Measurements from ENCODE around the gene FIS1. TPM values are rescaled to one million over a fixed set of nuclear protein-coding genes. Genes with fewer than 3 reads are reported as not detected.

The FIS1 gene
- total RNA-seq, 2 donors from 2014 or later: 251 to 257 TPM

DNA sequence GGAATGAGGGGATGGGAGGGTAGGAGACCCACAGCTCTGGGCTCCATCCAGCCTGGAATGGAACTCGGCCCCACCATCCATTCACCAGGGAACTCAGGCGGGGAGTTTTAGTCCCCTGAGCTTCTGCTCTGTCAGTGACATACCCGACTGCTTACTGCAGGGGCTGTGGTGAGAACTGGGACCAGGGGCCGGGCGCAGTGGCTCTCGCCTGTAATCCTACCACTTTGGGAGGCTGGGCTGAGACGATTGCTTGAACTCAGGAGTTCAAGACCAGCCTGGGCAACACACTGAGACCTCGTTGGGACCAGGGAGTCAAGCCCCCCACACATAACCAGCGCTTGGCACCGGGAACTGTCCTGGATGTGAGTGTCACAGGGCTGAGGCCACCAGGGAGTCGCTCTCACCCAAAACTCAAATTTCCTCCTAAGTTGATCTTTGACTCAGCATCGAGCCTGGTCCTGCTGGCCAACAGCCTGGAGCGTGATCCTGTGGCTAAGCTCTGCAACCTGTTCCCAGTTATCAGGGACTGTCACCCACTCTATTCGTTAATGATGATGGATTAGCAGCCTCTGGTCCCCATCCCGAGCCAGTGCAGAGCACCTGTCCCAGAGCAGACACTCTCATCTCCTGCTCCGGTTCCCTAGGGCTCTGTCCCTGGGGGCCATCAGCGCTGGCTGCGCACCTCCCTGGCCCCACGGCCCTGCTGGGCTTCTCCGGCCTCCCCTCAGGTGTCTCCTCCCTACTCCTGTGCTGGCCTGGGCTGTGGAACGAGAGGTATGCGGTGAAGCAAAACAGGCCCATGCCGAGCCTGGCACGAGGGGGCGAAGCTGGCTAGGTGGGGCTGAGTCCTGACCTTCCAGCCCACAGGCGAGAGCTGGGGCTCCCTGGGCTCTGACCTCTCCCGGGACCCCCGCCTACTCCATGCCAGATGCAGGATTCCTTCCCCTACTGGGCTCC lies 6.4 kb downstream of the FIS1 start:
- ATAC-seq: peak in 1 of 2 donors; percentile 45
- intact Hi-C loops (cut with DNase I): no loop called here
- peak; percentile 63 for DNase-seq

DNA sequence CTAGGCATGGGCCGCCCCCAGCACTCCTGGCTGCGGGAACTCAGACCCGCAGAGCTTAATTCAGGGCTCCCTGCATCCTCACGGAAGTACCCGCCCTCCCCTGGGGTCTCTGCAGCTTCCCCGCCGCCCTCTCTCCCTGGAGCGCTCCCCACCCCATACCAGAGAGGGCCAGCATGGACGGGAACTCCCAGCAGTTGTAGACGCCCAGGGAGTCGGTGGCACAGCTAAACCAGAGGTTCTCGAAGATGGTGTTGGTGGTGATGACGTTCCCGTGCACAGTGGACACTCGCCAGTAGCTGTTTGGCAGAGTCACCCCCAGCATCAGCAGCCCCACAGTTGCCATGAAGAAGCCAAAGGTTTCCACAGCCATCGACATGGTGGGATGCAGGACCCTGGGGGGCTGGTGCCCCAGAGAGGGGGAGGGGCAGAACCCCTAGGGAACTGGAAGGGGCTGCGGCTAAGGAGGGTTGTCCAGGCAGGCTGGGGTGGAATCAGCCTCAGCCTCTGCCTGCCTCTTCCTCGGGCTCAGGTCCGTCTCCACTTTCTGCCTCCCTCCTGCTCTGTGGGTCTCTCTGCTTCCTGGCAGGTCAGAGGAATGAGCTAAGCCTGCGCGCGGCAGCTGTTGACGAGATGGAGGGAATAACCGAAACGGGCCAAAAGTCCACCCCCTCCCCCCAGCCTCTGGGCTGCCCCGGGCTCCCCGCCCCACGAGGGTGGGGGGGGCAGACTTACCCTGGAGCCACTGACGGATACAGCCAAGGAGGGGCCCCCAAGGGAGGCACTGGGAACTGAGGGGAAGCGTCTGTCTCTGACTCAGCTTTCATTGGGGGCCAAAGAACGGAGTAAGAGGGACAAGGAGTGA lies 7.4 kb downstream of the FIS1 start, which contains the start of gene CLDN15:
CLDN15 (minus strand) TSS at position 597 of the 862 bp plus-strand sequence; CDS start at position 376, 221 bp downstream.
- ATAC-seq (peak; percentile 70 to 71), DNase-seq (peak; percentile 91)
- intact Hi-C loops (cut with DNase I): no loop called here

DNA sequence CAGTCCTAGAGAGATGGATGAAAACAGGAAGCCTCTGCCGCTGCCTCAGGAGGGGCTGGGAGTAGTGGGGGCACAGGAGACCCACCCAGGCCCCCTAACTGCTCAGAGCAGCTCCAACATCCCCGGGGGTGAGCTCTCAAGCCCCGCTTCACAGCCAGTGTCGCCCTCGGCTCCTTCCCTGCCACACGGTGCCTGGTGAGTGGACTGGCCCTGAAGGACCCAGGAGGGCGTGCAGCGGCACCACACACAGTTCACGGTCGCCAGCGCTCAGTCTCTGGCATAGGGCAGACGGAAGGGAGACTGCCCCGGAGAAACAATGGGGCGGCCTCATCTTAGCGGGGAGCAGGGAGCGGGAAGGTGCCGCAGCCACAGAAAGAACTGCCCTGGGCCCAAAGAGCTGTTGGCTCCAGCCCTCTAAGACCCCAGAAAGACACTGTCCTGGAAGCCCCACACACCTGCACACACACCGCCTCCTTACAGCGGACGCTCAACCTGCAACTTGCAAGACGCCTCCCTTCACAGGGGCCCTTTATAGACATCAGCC lies 8.5 kb downstream of the FIS1 start:
- no peak for DNase-seq
- ATAC-seq: no peak
- intact Hi-C loops (cut with DNase I): no loop called here

DNA sequence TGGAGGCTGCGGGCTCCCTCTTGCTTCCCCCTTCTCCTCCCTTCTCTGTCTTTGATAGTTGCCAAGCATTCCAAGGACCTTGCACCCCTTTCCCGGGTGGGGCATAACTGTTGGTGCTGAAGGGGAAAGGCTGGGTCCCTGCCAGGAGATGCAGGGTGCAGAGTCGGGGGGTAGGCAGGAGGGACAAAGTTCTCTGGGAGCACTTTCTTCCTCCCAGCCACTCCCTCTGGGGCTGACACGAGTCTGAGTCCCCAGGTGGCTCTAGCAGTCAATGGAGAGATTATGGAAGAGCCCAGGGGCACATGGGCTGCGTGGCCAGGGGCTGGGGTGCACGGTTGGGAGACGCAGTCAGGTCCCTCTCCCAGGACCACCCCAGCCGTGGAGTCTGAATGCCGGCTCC lies 9.4 kb downstream of the FIS1 start:
- intact Hi-C loops (cut with DNase I): no loop called here
- ATAC-seq: no peak
- no peak for DNase-seq

DNA sequence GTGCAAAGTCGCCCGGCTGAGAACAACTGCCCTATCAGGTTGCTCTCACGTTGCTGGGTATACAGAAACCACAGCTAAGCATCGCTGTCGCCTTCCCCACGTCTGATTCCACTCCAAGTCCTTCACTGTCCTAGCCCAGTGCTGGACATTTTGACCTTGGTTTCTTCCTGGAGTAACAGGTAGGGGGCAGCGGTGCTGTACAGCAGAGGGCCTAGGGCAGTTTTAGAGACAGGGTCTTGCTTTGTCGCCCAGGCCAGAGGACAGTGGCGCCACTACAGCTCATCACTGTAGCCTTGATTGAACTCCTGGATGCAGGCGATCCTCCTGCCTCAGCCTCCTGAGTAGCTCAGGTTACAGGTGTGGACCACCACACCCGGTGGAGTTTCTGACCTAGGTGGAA lies 9.8 kb downstream of the FIS1 start:
- ATAC-seq: no peak
- intact Hi-C loops (cut with DNase I): no loop called here

DNA sequence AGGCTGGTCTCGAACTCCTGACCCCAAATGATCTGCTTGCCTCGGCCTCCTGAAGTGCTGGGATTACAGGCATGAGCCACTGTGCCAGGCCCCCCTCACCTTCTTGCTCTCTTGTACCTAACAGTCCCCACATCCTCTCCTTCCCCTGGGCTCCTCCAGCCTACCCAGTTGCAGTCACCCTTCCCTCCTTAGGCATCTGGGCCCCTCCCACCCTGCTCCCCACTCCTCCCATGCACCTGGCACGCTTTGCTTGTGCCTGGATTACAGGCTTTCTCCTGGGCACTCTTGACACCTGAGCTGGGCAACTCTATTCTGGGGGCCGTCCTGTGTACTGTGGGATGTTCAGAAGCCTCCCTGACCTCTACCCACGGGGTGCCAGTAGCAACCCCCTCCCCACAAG lies 10.2 kb downstream of the FIS1 start:
- ATAC-seq: no peak
- intact Hi-C loops (cut with DNase I): no loop called here

More for the DNA sequence above, 9.8 kb downstream of the FIS1 start:
- DNase-seq: no peak

DNA sequence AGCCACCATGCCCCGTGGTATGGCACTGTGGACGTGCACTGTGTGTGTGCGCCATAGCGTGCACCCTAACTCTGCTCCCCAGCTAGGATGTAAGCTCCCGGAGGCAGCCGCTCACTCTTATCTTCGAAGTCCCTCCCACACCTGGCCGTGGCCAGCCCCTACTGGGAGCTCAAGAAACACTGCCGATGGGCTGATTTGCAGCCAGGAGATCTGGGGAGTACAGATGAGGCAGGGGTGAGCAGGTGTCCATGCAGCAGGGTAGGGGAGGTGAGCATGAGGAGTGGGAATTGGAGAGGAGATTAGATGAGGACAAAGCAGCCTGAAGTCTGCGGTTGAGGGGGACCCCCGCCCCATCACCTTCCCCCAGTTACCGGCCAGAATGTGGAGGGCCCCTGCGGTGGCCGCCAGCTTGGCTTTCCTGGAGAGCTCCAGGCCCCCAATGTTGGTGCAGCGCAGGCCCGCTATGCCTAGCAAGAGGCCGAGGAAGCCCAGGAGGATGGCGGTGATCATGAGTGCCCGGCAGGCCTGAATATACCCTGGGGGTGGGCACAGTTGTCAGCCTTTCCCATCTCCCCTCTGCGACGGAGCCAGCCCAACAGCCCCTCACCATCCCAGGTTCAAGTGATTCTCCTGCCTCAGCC lies 10.9 kb downstream of the FIS1 start:
- DNase-seq: no peak
- no peak for ATAC-seq
- intact Hi-C loops (cut with DNase I): no loop called here

More for the DNA sequence above, 10.2 kb downstream of the FIS1 start:
- no peak for DNase-seq

DNA sequence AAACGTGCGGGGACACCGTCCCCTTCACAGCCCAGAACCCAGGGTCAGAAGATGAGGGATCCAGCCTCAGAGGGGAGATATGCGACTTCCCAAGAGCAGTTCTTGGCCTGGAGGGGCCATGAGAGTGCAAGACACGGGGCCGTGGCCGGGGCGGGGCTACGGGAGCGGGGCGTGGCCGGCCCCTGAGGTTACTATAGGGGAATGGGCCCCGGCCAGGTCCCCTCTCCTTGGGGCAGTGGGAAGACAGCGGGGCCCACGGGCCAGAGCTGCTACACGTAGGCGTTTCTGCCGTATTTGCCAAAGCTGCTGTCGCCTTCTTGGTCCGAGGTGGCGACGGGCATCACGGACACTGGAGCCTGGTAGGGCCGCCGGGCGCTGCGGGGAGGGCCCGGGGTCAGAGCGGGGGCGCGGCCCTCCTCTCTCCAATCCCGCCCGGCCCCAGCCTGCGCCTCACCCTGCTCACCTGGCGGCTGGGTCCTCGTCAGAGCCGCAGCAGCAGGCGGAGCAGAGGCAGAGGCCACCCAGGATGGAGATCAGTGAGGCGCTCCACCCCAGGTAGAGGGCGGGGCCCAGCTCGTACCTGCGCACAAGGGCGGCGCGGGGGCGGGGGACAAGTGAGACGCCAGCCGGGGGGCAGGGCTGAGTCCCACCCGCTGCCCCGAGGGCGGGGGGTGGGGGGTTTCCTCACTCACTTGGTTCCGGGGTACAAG lies 12.6 kb downstream of the FIS1 start:
- intact Hi-C loops (cut with DNase I): no loop called here
- DNase-seq (no peak), ATAC-seq (peak in 1 of 2 donors; percentile 29)

DNA sequence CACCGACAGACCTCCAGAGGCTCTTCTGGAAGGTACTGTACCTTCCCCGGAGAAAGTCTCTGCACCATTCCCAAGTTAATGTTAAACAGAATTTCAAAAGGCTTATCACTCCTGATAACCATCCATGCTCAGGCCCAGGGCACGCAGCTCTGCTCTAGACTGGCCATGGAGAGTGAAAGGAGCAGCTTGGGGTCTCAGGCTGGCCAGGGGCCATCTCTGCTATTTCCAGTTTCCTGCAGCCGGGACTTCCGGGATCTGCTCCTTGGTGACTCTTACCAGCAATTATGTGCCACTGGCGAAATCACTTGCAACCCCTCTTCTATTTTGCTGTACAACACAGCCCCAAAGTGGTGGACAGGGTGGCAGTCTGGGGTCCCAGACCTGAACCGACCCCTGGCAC lies 13.2 kb downstream of the FIS1 start:
- intact Hi-C loops (cut with DNase I): no loop called here
- DNase-seq: no peak
- ATAC-seq: no peak

DNA sequence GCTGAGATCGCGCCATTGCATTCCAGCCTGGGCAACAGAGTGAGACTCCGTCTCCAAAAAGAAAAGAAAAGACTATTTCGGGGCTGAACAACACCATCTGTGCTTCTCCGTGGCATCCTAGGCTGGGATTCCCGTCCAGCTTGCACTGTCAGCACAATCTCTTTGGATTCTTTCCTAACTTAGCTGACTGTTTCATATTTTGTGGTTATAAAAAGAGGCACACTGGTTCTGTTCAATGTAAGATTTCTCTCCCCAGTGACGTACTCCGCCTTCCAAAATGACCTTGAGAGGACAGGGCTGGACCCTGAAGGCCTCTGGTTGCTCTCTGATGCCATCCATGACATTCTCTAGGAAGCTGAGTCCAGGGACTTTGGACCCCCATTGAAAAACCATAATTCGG lies 18.2 kb downstream of the FIS1 start:
- DNase-seq (no peak), ATAC-seq (no peak)
- intact Hi-C loops (cut with DNase I): no loop called here

DNA sequence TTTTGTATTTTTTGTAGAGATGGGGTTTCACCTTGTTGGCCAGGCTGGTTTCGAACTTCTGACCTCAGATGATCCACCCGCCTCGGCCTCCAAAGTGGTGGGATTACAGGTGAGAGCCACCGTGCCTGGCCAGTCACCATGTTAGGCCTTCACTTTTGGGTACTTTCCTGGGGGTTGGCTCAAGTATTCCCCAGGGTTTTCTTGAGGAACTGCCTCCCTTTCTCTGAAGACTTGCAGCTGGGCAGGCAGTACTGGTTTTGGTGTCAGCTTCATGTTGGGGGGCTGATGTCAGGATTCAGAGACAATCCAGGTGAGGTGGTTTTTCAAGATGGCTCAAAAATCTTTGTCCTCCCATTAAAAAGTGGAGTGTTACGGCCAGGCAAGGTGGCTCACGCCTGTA lies 19.2 kb downstream of the FIS1 start:
- DNase-seq (no peak), ATAC-seq (no peak)
- intact Hi-C loops (cut with DNase I): no loop called here

DNA sequence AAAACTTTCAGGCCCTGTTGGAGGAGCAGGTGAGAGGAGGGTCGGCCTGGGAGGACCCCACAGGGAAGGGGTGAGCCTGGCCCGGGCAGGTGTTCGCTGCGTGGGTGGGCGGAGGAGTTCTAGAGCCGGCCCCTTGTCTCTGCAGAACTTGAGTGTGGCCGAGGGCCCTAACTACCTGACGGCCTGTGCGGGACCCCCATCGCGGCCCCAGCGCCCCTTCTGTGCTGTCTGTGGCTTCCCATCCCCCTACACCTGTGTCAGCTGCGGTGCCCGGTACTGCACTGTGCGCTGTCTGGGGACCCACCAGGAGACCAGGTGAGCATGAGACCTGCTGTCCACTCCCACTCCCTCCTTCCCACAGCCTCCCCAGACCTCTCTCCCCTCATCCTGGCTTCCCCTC lies 21.4 kb downstream of the FIS1 start:
- ATAC-seq (no peak), DNase-seq (no peak)
- intact Hi-C loops (cut with DNase I): no loop called here

DNA sequence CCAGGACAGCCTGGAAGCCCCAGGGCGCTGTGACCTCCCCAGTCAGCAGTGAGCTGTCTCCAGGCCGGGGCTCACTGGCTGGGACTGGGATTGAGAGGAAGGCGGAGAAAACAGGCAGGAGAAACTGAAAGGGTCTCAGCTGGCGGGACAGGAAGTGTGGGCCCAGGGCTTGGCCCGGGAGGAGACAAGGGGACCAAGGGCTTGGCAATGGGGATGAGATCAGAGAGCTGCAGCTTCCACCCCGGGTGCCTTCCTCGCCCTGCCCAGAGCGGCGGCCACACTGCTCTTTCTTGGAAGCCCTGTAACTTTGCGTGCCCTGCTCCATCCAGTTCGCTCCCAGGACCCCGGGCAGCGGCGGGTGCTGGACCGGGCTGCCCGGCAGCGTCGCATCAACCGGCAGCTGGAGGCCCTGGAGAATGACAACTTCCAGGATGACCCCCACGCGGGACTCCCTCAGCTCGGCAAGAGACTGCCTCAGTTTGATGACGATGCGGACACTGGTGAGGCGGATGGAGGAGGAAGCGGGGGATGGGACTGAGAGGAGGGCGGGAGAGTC lies 22.5 kb downstream of the FIS1 start:
- no peak for ATAC-seq
- intact Hi-C loops (cut with DNase I): no loop called here
- no peak for DNase-seq

DNA sequence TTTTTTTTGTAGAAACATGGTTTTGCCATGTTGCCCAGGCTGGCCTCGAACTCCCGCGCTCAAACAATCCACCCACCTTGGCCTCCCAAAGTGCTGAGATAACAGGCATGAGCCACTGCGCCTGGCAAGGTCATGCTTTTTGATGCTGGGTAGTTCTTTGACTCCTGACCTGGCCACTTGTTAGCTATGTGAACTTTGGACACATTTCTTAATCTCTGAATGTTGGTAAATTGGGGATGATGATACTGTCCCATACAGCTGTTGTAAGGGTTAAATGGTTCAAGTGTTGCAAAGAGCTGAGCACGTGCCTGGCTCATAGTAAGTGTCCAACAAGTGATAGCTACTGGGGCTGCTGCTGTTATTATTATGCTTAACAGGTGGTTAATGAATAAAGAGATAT lies 24.6 kb downstream of the FIS1 start:
- intact Hi-C loops (cut with DNase I): no loop called here
- no peak for ATAC-seq

DNA sequence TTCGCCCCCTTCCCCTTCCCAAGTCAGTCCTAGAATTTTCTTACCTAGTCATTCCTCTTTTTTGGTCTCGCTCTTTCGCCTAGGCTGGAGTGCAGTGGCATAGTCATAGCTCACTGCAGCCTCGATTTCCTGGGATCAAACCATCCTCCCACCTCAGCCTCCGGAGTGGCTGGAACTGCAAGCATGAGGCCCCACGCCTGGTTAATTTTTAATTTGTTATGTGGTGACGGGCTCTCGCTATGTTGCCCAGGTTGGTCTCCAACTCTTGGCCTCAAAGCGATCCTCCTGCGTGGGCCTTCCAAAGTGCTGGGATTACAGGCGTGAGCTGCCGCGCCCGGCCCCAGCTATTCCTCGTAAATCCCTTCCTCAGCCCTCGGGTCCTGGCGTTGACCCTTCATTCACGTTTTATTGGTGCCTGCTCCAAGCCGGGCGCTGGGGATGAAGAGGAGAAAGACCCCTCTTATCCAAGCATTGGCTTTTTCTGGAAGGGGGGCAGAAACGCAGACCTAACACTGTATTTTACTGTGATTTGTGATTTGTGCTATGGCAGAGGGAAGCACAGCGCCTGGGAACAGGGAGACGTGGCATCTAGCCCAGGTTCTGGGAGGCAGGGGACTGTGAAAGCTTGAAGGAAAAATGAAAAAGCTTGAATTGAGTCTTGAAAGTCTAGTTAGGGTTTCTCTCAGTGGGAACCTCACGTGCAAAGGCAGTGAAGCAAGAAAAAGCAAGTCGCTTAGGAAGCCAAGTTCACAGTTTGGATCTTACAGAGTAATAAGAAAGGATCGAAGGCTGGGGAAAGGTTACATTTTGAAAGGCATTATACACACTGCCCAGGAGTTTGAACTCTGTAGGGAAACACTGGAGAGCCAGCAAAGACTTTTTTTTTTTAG lies 26.4 kb downstream of the FIS1 start:
- DNase-seq (no peak), ATAC-seq (peak in 1 of 2 donors; percentile 2)
- intact Hi-C loops (cut with DNase I): loop anchor here in 1 of 2 donors (5.0 kb wide), 1 partner anchor 34 kb away; no protein-coding TSS in a partner anchor

More for the DNA sequence above, 24.6 kb downstream of the FIS1 start:
- DNase-seq: no peak

DNA sequence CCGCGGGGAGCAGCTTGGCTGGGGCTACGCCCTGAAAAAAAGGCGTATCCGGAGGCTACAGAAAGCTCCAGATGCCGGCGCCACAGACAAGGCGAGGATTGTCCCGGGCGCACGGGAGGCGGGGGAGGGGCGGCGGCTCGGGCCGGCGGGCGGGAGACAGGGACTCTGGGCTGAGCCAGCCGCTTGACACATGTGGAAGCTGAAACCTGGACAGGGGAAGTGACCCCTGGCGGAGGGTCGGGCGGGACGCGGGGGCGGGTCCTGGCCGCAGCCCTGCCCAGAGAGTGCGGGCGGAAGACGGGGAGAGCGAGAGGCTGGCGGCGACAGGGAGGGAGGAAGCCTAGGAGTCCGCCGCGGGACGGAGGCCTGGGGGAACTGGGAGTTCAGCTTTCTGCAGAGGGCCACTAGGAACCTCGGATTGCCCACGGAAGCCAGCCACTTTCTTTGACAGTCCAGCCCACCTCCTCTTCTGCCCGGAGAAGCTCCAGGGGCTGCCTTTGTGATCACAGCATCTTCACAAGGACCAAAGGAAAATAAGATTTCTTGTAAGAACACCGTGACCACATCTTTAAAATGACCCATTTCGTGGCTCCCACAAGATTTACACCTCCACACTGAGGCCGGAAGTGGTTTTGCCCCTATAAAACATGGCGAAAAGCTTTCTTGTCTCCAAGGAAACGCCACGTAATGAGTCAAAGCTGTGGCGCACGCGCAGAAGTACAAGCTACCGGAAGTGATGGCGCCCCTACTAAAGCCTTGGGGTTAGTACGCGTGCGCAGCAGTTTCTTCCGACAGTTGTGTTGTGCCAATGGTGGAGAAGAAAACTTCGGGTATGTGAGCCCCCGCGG lies 27.3 kb downstream of the FIS1 start, which contains the start of the genes PLOD3 and ZNHIT1:
PLOD3 (minus strand) TSS at position 194 of the 848 bp plus-strand sequence. CDS start 307 bp downstream, outside the sequence.
ZNHIT1 (plus strand) TSS at position 778 of the 848 bp plus-strand sequence; CDS start at position 809, 31 bp downstream.
- ATAC-seq: peak; percentile 91 to 94
- DNase-seq: peak; percentile 99
- intact Hi-C loops (cut with DNase I): loop anchor here in 1 of 2 donors (5.0 kb wide), 1 partner anchor 35 kb away; no protein-coding TSS in a partner anchor
